Fibroblast of peridontal ligament (primary cell): ENCODE measurements around the gene SLC36A2.
"Not testable (repeated sequence)": the region's sequence is repeated elsewhere in the genome, so short reads cannot be mapped to it uniquely, and the experiment has no call there.

ENCODE experiments used
- DNase-seq: peaks from one replicate; pipeline ENCODE4 v3.0.0-alpha.2; 2010; ENCODE audit errors: extremely low read depth

The SLC36A2 gene

DNA sequence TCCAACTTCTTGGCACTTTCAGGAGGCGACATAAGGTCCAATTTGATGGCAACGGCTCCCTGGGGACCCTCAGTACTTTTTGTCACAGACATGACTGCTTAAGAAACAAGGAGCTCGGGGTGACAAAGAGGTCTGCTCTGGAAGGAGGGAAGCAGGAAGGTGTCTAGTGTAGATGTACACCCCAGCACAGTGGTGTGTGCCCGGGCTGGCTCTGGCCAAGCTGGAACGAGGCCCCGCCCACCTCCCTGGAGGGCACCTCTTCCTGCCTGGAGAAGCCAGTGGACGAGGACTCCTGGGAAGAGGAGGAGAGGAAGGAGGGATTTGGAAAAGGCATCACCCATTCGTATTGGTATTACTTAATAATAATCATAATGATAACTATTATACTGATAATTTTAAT is at the start of gene SLC36A2:
TSS of gene SLC36A2 (minus strand) at position 191 of the 400 bp plus-strand sequence. CDS start at position 92, 99 bp downstream.
- no peak for DNase-seq

DNA sequence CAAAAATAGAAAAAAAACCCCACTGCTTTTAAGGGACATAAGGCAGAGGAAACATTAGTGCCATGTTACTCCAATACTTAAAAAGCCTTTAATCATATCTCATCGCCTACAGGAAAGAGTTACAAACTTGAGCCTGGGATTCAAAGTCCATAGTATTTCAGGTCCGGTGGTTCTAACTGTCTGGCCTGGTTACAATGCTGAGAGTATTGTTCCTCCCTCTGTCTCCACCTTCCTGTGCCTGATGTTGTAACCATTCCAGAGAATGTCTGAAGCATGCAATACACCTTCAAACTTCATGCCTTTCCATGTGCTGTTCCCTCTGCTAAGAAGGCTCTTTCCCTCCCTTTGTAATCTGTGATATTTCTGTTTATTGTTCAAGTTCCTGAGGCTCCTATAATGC is 41.6 kb upstream of the SLC36A2 start:
- no peak for DNase-seq

DNA sequence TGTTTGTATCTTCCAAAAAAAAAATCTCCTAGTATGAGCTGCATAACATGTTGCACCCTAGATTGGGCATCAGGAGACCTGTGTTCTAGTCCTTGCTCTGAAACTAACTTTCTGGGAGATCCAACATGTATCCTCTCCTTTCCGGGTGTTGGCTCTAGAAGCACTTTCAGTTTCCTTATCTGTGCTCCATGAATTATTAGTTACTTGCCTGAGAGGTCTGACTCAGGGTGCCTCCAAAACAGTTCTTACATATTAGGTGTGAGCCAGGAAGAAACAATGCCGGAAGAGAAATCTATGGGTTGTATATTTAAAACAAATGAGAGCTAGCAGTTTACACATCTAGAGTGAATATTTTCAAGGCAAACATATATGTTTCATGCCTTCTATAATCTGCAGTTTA is 36.7 kb upstream of the SLC36A2 start:
- DNase-seq, result peak; percentile 1

DNA sequence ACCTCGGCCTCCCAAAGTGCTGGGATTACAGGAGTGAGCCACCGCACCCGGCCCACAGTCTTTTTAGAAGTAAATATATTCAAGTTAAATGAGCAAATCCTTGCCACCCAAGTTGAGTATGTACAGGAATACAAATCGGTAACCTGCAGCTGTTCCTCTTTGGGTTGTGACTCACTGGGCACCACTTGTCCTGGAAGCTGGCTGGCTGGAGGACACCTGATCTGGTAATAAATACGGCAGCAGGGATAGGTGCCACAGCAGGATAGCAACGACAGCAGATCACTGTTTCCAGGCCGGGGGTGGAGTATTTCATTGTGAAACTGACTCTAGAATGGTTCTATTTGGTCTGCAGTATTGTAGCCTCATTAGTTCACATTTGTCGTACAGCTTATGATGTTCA is 35.7 kb upstream of the SLC36A2 start:
- no peak for DNase-seq

DNA sequence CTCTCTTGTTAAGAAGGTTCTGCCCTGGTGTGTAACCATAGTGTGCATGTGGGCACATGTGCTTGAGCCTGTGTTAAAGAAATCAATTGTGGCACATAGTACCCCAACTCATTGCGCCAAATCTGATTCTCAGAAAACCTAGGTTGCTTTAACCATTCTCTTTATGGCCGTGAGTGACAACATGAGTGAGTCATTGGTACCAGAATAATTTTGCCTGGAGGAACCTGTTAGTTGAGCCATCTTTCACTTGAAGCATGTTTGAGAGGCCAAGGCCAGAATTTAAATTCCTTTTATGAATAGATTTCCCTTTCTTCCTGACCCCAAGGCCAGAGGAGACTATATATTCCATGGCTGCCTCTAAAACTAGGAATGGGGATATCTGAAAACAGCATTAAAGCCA is 35.2 kb upstream of the SLC36A2 start:
- no peak for DNase-seq

DNA sequence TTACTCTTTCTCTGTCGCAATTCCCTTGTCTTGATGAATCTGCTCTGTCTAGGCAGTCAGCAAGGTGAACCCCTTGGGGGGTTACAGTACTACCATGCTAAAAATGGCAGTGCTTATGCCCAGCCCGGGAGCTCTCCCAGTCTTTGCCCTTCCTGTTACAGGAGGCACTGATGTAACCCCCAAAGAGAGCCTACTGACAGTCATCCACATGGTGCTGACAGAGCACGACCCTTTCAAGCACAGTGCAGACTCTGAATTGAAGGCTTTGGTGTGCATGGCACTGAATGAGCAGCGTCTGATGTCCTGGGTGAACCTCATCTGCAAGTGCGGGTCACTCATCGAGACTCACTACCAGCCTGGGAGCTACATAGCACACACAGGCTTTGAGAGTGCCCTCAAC is 34.5 kb upstream of the SLC36A2 start:
- no peak for DNase-seq

DNA sequence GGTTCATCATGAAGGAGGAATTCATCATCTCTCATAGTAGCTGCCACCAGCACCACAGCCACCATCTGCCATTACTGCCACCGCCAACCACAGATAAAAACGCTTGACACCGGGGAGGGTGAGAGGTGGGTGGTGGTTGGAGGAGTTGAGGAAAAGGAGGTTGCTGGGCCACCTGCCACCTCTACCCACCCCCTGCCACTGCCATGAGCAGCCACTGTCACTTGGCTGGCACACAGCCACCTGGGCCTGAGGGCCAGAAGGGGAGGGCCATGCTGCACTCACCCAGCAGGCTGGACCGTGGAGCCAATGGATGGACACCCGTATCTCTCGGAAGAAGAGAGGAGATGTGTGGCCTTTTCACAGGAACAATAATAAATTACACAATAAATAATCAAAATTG is 31.3 kb upstream of the SLC36A2 start:
- no peak for DNase-seq

DNA sequence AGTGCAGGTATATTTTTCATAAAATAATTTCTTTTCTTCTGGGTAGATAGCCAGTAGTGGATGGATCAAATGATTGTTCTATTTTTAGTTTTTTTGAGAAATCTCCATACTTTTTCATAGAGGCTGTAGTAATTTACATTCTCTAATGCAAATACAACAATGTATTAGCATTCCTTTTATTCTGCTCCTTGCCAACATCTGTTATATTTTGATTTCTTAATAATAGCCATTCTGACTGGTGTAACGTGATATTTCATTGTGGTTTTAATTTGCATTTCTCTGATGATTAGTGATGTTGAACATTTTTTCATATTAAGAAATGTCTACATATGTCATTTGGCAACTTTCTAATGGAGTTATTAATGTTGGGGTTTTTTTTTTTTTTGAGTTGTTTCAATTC is 27.2 kb upstream of the SLC36A2 start:
- DNase-seq, result no peak

DNA sequence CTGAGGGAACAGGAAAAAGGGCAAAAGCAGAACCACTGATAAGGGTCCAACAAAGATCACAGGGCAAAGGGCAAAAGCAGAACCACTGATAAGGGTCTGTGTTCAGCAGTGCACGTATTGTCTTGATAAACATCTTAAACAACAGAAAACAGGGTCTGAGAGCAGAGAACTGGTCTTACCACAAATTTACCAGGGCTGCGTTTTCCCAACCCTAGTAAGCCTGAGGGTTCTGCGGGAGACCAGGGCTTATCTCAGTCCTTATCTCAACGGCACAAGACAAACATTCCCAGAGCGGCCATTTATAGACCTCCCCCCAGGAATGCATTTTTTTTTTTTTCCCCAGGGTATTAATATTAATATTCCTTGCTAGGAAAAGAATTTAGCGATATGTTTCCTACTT is 19.7 kb upstream of the SLC36A2 start:
- not testable (repeated sequence) for DNase-seq

DNA sequence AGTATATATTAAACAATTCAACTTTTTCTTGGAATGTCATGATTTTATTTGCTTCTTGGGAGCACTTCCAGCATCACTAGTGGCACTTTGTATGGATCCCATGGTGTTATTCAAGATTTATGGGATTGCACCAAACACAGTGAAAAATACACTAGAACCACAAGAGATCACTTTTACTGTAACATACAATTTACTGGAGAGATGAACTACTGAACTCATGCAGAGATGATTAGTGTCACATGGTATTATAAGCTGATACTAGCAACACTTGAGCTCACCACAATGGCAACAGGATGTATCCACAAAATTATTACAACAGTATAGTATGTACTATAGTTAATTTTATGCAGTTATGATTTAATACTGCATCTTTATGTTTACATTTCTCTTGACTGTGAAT is 16.3 kb upstream of the SLC36A2 start:
- DNase-seq, result no peak

DNA sequence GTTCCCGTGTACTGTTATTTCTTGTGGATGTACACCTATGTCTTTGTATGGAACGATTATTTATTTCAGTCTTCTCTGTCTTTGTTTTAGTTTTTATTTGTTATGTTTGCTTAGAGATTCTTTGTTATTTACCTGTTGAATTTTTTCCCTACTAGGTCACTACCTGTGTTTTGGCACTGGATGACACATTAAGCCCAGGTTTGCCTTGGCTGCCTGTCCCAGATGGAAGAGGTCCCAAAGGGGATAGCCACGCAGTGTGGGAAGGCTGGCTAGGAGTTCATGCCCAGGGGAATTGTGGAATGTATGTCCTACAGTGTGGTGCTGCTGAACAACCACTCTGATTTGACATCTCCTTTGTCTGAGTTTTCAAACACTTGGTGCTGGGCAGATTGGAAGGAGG is 15.6 kb upstream of the SLC36A2 start:
- DNase-seq, result no peak

DNA sequence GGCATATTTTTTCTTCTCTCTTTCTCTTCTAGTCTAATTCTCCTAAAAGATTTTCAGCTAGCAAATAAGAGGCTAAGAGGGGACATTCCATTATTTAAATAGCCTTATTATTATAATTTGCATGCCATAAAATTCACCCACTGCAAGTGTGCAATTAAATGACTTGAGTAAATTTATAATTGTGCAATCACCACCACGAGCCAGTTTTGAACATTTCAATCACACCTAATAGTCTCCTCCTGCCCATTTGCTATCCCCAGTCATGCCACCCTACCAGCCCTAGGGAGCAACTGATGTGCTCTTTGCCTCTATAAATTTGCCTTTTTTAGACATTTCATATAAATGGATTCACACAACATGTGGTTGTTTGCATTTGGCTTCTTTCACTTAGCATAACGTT is 12.0 kb upstream of the SLC36A2 start:
- DNase-seq, result no peak

DNA sequence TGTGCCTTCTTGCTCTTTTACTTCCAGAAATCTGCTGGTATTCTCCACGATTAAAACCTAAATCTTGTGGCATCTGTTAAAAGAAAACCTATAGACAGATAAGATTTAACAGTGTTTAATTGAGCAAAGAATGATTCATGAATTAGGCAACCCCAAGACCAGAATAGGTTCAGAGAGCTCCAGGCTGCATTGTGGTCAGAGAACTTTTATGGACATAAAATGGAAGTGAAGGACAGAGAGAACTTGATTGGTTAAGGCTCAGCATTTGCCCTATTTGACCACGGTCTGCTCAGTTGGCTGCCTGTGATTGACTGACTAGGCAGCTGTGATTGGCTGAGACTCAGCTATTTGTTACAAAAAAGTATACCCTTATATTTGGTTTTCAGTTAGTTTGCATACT is 10.4 kb upstream of the SLC36A2 start:
- no peak for DNase-seq

DNA sequence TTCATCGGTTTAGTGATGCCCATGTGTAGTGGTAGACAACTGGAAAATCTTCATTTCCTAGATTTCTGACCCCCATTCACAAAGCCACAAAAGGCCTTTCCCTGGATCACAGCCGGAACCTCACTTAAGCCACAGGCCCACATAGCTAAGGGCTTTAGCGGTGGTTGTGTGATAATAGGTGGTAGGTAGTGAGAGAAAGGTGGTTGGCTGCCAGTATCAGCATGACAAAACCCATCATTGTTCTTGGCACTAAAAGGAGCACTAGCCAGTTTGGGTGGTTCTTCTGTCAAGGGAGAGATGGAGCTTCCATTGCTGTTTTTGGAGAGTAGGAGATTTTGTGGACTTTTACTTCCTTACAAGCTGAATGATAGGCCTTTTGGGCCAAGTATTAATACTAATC is 9.7 kb upstream of the SLC36A2 start:
- no peak for DNase-seq

DNA sequence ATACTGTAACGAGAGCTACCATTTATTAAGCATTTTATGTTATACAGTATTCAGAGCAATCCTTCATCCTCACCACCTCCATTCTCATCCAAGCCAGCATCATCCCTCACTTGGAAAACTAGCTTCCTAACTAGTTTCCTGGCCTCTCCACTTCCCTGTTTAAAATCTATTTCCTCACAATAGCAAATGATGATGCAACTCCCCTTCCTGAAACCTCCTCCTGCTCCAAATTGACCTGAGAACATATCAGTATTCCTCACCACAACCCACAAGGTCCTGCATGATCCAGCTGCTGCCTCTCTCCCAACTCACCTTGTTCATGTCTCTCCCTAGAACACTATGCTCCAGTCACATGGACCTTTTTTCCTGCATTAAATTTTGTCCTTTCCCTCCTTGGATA is 4.3 kb upstream of the SLC36A2 start:
- no peak for DNase-seq

DNA sequence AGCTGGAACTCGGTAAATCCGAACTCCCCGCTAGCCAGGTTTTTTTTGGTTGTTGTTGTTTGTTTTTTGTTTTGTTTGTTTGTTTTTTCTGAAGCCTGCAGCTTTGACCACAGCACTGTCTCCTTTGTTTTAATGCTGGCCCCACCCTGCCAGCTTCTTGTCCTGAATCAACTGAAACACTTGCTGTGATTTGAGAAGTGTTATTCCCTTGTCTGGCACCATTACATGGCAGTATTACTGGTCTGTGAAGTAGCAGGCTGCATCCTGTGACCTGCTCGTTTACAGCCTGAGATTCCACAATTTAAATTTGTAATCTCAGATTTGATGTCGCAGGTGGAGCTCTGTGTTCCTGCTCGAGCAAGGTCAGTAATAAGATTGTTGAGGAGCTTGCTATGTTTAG is 1.4 kb upstream of the SLC36A2 start:
- no peak for DNase-seq

DNA sequence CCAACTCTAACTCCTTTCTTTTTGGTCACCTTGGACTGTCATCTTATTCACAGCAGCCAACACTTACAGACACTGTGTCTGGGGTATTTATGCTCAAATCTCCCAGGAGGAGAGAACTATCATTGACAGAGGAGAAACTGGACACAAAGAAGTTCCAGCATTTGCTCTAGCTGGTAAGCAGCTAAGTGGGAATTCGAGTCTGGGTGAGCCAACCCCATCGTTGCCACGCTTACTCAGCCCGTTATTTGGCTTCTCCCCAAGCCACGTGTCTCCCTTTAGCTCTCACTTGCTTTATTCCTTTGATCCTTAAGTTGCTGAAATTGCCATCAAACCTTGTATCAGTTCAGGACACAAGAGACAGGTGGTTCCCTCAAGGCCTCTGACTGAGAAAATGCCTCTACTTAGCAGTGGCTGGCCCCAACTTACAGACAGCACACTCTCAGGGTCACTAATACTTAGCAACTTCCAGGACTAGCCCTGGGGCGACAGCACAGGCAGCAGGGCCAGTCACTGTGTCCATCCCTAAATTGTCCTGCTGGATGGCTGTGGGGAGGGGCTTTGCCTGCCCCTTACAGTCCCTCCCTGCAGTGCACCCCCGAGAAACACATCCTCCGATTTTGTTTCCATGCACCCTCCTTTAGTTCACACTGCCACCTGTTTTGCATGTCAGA is 1.4 kb downstream of the SLC36A2 start:
- peak; percentile 16 for DNase-seq

DNA sequence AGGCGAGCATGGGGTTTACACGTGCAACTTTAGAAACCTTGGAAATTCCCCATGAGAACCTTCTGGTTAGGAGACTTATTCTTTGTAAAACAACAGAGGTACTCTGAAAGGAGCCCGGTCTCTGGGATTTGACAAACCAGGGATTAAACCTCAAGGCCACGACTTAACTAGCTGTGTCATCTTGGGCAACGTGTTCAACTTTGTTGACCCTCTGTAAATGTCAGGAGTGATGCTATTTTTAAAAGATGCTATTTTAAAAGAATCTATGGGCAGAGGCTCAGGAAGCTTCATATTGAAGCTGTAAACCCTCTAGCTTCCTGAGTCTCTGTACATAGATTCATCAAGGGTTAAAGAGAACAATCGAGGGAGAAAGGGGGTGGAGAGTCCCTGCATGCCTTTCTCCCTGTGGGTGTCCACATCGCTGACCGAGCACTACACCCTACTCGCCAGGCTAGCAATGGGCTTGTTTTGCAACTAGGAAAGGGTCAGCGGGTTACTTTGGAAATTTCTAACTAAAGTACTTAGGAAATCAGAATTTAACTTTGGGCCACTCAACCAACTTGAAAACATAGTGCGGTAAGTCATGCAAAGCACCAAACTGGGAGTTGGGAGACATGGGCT is 2.1 kb downstream of the SLC36A2 start:
- DNase-seq, result no peak

DNA sequence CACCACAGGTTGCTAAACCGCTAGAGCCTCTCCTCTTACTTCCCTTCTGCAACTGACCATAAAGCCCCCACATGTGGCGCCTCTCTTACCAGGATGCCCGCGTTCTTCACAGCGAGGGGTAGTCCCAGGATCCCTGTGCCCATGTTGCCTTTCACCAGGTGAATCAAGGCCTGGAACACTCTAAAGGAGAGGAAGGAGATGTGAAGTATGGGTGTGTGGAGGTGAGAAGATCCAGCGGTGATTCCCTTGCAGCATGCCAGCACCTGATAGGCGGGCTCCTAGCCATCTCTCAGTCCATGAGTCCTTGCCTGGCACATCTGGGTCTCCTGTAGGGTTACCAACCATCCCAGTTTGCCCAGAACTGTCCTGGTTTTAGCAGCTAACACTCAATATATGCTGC is 3.3 kb downstream of the SLC36A2 start:
- no peak for DNase-seq

DNA sequence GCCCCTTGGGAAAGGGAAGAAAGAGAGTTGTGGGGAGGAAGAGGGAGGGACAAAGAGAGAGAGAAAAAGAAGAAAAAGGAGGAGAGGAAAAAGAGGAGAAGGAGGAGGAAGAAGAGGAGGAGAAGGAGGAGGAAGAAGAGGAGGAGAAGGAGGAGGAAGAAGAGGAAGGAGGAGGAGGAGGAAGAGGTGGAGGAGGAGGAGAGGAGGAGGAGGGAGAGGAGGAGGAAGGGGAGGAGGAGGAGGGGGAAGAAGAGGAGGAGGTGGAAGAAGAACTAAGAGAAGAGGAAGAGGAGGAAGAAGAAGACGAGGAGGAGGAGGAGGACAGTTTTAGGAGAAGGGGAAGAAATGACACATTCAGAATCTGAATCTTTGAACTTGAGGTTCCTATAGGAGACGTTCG is 7.4 kb downstream of the SLC36A2 start:
- no peak for DNase-seq

DNA sequence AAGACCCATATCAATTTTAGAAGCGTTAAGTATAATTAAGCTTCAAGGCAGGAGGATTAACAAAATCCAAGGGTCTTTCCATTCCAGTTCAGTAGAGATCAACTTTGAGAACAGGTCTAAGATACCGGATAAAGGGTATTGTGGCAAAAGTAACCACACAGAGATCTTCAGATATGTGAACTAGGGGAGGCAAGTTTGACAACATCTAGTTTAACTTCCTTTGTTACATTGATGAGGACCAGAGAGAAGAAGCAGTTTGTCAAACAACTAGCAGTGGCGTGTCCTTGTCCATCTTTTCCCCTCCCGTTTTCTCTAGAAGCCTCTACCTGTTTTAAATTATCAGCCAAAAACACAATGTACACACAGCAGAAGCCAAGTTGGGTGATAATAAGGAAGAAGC is 8.6 kb downstream of the SLC36A2 start:
- DNase-seq, result no peak

DNA sequence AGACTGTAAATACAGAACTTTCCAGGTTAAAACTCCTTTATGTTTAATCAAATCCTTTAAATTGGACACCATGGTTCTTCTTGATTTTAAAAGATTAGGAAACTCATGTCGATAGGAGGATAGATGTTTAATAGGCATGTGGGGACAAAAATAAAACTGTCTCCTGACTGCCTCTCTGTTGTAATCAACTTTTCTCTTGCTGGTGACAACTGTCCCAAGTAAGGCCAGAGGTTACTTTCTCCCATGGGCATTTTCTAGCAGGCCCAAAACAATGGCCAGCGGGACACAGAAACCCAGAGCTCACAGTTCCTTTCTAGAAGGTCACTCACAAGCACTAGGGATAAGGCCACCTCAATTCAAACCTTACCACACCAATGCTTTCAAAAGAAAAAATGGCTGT is 14.5 kb downstream of the SLC36A2 start:
- no peak for DNase-seq

DNA sequence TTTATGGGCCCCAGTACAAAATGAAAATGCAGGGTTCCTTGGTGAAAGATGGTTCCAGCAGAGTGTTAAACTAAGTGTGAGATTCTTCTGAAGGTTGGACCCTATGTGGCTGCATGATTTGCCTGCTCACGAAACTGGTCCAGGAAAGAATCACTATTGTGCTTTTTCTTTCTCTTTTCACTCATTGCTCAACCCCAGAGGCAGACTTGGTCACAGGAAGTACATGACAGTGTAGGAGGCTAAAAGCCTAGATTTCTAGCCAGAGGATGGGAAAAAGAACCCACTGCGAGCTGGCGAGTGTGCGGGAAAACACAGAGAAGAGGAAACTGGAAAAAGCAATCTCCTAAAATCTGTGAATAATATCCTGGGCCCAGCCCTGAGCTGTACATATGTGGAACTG is 18.6 kb downstream of the SLC36A2 start:
- DNase-seq, result no peak

DNA sequence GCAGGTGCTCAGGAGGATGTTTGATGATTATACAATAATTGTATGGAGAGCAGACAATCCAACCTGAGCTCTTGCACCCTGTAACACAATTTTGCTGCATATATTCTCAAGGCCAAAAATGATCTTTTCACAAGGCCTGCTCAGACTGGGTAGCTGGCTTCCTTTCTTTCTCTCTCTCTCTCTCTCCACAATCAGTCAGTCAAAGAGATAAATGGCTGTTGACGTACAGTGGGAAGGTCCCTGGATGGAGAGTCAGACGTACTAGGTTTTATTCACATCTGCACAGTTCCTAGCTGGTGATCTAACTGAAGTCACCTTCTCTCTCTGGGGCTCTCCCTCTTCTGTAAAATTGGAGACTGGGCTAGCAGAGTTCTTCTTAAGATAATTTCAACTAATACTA is 19.8 kb downstream of the SLC36A2 start:
- no peak for DNase-seq
